ENCODE data around the gene CHKB.

Gene CHKB

GRCh38 chr22:50573491-50574382 lies 8.9 kb downstream of the CHKB start:
- no peak for DNase-seq (ENCODE audit: low spot score)

DNA sequence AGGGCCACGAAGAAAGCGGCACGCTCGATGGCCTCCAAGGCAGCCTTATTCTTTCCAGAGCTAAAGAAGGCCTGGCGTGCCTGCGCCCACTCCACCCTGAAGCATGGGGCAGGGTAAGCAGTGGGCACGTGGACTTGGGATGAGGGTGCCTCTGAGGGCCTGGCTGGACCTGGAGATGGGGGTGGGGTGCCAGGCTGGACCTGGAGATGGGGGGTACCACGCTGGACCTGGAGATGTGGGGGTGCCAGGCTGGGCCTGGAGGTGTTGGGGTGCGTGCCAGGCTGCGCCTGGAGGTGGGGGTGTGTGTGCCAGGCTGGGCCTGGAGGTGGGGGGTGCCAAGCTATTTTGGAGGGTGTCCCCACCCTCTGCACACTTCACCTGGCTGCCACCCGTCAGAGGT lies 9.7 kb downstream of the CHKB start:
- DNase-seq (ENCODE audit: low spot score), result no peak

GRCh38 chr22:50571264-50572175 lies 11.1 kb downstream of the CHKB start:
- DNase-seq (ENCODE audit: low spot score), result no peak

- no peak for DNase-seq (ENCODE audit: low spot score)
Observed at GRCh38 chr22:50570861-50571260, 11.8 kb downstream of the CHKB start.

DNA sequence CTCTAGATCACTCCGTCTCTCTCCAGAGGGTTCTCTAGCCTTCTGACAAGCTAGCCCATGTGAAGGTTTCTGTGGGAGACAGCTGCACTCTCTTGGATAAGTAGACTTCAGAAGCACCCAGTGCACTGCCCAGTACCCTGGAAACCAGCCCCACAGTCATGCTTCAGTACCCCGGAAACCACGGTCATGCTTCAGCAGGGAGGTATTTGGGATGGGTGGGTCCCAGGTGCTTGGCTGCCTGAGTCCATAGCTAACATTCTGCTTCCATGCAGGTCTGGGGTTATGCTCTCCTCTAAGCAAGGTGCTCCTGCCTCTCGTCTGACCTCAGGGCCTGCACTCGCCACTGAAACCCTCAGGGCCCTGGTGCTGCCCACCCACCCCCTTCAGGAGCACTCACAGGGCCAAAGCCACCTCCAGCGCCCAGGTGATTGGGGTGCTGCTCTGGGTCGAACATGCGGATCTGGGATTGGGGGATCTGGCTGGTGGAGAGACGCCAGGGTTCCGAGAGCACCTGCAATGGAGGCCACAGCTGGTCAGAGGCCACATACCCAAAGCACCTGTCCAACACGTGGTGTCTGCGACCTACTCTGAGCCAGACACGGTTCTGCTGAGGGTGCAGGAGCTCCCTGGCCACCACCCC lies 12.6 kb downstream of the CHKB start:
- no peak for DNase-seq (ENCODE audit: low spot score)

GRCh38 chr22:50569041-50569459 lies 13.6 kb downstream of the CHKB start:
- no peak for DNase-seq (ENCODE audit: low spot score)

GRCh38 chr22:50568626-50569025 lies 14.0 kb downstream of the CHKB start:
- no peak for DNase-seq (ENCODE audit: low spot score)

- no peak for DNase-seq (ENCODE audit: low spot score)
Observed at GRCh38 chr22:50567721-50568252, 14.9 kb downstream of the CHKB start.

GRCh38 chr22:50564289-50564688 lies 18.4 kb downstream of the CHKB start:
- no peak for DNase-seq (ENCODE audit: low spot score)

DNA sequence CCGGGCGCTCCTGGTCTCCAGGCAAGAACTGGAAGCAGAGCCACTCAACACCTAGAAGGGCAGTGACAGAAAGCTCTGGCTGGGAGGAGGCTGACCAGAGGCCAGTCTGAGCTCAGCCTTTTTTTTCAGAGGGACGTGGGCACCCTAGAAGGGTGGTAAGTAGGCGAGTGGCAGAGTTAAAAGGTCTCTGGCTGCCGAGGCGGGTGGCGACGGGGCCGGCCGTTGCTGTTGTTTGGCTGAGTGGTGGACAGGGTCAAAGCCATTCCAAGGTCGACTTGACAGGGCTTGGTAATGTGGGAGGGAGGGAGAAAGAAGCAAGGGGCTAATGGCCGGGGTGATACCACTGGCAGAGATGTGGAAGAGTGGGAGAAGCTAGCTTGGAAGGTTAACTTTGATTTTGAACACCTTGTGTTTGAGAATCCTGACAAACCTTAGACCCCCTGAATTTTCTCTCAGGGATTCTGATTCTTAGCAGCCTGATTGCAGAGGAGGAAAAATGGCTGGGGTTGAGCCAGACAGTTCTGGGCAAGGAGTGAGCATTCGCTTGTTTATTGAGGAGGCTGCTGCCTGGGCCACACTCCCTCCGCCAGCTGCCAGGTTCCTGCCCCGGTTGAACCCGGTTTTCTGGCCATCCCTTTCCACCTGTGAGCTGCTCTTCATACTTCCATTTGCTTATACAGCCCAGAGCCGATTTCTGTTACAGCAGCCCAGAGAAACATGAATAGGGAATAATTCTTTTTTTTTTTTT lies 19.1 kb downstream of the CHKB start:
- DNase-seq (ENCODE audit: low spot score), result no peak

DNA sequence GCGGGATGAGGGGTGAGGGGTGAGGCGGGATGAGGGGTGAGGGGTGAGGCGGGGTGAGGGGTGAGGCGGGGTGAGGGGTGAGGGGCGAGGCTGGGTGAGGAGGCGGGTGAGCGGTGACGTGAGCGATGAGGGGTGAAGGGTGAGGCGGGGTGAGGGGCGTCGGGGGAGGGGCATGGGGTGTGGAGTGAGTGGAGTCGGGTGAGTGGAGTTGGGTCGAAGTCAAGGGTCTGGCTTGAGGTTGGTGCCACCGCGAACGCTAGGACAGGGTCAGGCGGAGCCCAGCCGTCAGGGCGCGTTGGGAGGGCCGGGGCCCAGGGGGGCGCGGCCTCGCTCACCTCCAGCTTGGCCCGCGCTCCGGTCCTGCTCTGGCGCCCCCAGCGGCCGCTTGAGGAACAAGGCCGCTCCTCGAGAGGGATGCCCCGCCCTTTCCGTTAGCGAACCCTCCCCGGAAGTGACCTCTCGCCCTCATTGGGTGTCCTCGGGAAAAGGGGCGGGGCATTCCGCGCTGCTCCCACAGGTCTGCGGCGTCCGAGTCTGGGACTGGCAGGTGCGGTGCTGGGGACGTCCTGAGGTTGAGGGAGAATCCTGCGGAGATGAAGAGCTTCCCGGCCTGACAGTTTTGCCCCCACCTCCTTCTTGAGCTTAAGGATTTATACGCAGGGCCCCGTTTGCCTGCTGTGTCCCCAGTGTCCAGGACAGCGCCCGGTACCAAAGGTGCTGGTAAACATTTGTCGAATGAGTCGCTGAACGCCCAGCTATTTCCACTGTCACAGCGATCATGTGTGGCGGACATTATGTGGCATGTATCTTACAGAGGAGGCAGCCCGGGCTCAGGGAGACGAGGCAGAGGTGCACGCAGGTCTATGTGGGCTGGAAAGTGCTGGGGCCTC lies 19.9 kb downstream of the CHKB start, which contains the start of gene SYCE3:
Gene SYCE3, minus strand, starts transcription at position 397 of the 890 bp plus-strand sequence. CDS start 6,514 bp downstream, outside the sequence.
- DNase-seq (ENCODE audit: low spot score), result peak; percentile 96

DNA sequence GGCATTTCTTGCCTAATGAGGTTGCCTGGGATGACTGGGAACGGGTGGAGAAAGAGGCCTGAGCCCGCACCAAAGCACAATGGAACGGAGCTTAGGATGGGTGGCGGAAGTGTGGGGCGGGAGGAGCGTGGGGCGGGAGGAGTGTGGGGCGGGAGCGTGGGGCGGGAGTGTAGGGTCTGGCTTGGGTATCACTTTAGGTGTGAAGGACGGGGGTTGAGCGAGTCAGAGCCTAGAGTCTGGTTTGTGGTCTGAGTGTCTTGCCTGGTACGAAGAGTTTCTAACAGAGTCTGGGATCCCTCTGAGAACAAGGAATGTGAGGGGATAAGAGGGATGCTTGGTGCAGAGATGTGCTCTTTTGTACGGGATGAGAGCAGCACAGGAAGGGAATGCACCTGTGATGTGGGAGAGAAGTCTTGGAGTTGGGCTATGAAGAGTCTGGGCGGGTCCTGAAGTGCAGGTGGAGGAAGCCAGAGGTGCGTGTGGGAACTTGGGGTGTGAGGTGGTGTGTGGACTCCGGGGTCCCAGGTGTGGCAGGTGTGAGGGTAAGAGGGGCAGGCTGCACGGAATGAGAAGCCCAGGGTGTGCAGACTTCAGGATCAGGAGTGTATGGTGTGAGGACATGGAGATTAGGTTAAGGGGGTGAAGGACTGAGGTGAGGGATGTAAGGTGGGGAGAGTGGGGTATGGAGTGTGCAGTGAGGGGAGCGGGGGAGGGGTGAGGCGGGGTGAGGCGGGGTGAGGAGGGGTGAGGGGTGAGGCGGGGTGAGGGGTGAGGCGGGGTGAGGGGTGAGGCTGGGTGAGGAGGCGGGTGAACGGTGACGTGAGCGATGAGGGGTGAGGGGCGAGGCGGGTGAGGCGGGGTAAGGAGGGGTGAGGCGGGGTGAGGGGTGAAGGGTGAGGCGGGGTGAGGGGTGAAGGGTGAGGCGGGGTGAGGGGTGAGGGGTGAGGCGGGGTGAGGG lies 21.0 kb downstream of the CHKB start:
- no peak for DNase-seq (ENCODE audit: low spot score)

- no peak for DNase-seq (ENCODE audit: low spot score)
Observed at GRCh38 chr22:50560034-50560433, 22.6 kb downstream of the CHKB start.

- no peak for DNase-seq (ENCODE audit: low spot score)
Observed at GRCh38 chr22:50556703-50557102, 25.9 kb downstream of the CHKB start.

- DNase-seq (ENCODE audit: low spot score), result no peak
Observed at GRCh38 chr22:50553310-50553709, 29.3 kb downstream of the CHKB start.

- no peak for DNase-seq (ENCODE audit: low spot score)
Observed at GRCh38 chr22:50551160-50551752, 31.4 kb downstream of the CHKB start.

- no peak for DNase-seq (ENCODE audit: low spot score)
Observed at GRCh38 chr22:50550395-50550794, 32.3 kb downstream of the CHKB start.

- no peak for DNase-seq (ENCODE audit: low spot score)
Observed at GRCh38 chr22:50548921-50549790, 33.5 kb downstream of the CHKB start.
